ENCODE measurements around the gene MED22. TPM values are rescaled to one million over a fixed set of nuclear protein-coding genes. Genes with fewer than 3 reads are reported as not detected.
"Not testable (repeated sequence)": the region's sequence is repeated elsewhere in the genome, so short reads cannot be mapped to it uniquely, and the experiment has no call there.

MED22 gene
- total RNA-seq, 1 donor from 2014 or later = 27.0 TPM

DNA sequence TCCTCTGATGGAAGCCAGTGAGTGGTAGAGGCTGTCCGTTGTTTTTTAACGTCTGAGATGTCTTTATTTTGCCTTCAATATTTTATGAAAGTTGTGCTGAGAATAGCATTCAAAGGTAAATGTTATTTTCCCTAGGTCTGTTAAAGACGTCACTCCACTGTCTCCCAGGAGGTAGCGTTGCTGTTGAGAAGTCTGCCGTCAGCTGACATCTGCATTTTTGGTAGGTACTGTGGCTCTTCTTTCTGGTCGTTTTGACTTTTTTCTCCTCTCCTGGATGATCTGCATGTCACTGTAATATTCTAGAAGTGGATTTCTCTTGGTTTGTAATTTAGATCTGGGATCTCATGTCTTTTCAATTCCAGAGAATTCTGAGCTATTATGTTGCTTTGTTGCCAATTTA is 38.3 kb downstream of the MED22 start:
- intact Hi-C loops (cut with micrococcal nuclease) = no loop called here

DNA sequence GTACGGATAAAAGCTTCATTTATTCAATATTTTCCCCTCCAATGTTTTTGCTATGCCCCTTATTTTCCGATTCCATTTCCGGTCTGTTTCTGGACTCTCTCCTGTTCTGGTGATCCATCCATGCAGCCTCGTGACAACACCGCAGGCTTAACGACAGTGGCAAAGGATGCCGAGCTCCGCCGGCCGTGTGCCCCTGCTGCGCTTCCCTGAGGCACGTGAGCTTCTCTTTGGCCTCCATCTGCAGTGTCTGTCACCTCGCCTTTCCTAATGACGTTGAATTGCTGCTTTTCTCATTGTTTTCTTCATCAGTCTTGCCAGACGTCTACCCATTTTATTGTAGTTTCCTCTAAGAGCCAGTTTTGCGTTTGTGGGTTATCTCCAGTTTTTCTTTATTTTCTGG is 40.6 kb downstream of the MED22 start:
- intact Hi-C loops (cut with micrococcal nuclease) = no loop called here

DNA sequence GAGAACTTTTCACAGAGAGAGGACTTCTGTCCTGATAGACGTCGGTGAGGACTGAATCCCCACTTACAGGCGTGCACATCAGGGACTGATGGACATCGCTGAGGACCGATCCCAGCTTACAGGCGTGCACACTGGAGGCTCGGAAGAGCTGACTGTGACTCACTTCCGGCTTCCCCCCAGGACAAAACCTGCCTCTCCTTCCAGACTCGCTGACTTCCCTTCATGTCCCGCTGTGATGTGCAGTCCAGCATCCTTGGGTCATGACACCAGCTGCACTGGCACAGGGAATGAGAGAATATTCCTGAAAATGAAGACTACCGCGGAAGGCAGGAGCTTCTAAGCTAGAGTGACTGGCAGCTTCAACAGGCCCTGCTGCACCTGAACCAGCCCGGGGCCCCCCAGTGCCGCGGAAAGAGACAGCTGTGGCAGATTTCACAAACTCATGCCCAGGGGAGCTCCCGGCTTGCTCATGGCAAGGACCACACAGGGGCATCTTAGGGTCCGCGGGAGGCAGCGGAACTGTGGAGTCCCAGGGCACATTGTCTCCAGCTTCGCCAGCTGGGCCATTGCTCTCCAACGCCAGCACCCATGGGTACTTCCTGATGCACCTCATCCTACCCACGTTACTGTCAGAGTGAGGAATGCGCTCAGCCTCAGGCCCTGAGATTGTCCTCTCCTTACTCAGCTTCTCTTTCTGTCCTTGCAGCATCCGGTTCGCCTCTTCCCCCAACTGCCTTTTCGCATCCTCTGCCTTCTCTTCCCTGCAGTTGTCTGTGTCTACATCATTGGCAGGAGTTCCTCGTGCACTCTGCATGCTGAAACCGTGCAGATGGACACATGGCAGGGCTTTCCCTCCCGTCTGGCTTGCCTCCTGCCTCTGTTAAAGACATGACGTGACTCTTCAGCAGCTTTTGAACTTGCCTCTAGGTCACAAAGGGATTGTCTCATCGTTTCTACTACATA is 41.4 kb downstream of the MED22 start:
- intact Hi-C loops (cut with micrococcal nuclease) = no loop called here

DNA sequence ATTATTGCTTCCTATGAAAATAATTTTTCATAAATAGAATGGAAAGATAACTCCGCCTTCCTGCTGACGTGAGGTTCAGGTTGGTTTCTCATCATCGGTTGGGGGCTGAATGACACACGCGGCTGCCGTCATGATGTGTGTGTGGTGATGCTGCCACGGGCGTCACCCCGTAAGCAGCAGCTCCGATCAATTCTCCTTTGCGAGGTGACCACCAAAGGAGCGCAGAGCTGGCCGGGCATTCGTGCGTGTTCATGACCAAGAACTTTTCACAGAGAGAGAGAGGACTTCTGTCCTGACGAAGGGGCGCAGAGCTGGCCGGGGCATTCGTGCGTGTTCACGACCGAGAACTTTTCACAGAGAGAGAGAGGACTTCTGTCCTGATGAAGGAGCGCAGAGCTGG is 42.2 kb downstream of the MED22 start:
- intact Hi-C loops (cut with micrococcal nuclease) = no loop called here

DNA sequence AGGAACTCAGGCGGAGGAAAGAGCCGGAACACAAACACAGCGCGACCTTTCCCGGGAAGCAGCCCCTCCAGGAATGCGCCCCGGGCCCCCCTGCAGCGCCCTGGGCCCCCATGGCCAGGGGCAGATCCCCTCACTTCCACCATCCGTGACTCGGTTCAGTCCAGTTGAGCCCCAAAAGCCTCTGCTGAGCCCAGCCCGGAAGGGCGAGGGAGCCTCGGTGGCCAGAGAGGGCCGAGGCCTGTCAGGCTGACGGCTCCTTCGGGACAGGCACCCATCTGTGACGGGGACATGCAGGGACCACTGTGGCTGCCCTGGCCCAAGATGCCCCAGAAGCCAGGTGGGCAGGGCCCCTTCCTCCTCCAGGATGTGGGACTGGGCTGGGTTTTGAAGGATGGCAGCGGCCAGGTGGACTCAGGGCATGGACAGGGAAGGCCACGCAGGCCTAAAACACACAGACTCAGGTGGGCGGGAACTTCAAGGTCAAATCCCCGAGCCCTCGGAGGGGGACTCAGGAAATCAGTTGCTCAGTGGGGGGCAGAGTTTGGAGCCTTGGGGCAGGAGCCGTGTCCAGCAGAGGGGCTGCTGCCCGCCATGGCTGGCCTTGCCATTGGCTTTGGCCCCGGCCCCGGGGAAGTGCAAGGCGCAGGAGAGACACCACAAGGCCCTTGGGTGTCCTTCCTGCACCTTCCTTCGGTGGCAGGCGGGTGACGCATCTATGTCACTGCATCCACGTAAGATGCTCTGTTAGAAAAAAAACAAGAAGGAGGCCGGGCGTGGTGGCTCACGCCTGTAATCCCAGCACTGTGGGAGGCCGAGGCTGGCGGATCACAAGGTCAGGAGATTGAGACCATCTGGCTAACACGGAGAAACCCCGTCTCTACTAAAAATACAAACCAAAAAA is 43.2 kb downstream of the MED22 start:
- intact Hi-C loops (cut with micrococcal nuclease) = no loop called here

DNA sequence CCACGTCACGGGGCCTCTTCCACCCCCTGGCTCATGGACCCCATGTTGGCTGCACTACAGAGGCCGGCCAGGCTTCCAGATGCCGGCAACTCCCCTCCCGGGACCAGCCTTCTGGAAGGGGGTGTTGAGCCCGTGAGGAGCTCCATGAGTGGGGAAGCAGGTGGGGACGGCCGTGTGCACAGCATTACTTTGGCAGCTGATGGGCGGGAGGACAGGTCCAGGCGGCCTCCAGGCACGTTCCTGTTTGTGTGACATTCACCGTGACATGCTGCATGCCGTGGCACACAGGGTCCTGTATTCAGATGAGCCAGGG is 43.8 kb downstream of the MED22 start:
- intact Hi-C loops (cut with micrococcal nuclease) = no loop called here

DNA sequence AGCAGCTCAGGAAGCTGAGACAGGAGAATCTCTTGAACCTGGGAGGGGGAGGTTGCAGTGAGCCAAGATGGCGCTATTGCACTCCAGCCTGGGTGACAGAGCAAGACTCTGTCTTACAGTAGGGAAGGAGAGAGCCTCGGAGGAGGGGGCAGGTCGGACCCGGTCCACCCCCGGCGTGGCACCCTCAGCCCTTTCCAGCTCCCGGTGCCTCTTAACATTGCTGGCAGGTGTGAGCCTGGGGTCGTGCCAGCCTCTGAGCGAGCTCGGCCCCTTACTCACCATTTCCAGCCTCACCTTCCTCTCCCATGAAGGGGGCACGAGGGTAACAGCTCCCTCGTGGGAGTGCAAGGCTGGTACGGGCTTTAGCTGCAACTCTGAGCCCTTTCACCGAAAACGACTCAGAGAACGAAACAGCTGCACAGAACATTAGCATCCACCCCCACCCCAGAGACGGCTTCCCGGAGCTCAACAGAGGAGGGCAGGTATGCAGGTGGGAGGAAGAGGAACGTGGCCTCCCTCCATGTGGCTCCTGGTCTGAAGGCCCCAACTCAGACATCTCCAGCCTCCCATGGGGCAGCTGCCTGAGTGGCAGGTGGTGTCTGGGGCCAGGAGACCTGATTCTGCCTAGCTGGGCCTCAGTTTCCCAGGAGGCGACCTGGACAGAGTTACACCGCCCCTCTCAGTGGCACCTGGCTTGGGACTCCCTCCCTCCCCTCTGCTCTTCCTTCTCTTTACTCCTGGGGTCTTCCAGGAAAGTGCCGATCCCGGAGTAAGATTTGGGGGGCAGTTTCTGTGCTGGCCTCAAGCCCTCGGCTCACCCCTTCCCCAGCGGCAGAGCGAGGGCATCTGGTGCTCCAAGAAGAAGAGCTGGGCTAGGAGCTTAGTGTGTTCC is 44.4 kb downstream of the MED22 start:
- intact Hi-C loops (cut with micrococcal nuclease) = no loop called here

DNA sequence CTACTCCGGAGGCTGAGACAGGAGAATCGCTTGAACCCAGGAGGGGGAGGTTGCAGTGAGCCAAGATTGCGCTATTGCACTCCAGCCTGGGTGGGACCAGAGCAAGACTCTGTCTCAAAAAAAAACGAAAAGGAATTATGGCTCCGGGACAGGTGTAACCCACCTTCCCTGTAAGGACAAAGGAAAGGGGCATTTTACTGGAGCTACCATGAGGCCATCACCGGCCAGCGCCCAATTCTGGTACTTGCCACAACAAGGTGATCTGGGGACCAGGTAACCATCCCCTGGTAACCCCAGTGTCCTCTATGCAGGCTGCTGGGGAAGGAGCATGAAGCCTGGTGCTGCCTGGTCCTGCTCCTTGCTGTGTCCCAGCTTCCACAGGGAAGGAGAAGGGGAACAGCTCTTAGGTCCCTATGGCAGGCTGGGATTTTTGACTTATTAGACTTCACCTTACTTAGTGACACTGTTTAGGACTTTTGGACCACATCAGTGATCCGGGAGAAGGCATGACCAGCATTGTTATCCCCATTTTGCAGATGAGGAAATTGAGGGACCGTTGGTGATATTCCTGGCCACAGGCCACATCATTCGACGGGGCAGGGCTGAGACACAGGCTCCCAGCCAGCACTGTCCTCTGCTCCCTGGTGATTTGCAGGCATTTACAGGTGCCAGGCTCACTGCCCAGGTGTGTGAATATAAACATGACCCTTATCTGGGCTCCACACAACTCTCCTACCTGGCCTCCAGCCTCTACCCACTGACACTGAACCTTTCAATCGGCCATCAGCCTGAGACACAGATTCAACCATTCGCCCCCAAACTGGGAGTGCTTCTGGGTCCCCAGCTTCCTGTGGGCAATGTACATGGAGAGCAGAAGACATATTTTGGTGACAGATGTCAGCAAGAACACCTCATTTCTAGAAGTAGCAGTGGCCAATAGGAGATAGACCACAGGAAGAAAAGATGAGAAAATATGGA is 46.4 kb downstream of the MED22 start:
- intact Hi-C loops (cut with micrococcal nuclease) = no loop called here

DNA sequence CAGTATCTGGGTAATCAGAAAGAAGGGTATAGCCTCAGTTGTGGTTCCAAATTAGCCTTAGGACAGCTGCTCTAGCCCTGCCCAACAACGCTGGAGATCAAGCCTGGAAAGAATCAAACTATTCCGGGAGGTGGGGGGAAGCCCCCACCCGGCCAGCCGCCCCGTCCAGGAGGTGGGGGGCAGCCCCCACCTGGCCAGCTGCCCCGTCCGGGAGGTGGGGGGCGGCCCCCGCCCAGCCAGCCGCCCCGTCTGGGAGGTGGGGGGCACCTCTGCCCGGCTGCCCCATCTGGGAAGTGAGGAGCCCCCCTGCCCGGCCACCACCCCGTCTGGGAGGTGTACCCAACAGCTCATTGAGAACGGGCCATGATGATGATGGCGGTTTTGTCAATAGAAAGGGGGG is 47.9 kb downstream of the MED22 start:
- intact Hi-C loops (cut with micrococcal nuclease) = not testable (repeated sequence)

DNA sequence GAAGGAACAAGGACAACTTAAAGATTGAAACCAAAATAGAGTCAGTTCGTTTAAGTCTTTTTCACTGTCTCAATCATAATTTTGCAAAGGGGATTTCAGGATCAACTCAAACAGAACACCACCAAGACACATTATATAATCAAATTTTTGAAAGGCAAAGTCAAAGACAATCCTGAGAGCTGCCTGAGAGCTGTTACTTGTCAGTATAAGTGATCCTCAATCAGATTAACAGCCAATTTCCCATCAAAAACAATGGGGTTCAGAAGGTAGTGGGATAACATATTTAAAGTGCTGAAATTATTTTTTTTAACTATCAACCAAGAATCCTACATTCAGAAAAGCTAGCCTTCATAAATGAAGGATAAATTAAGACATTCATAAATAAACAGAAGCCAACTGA is 53.7 kb downstream of the MED22 start:
- intact Hi-C loops (cut with micrococcal nuclease) = no loop called here

DNA sequence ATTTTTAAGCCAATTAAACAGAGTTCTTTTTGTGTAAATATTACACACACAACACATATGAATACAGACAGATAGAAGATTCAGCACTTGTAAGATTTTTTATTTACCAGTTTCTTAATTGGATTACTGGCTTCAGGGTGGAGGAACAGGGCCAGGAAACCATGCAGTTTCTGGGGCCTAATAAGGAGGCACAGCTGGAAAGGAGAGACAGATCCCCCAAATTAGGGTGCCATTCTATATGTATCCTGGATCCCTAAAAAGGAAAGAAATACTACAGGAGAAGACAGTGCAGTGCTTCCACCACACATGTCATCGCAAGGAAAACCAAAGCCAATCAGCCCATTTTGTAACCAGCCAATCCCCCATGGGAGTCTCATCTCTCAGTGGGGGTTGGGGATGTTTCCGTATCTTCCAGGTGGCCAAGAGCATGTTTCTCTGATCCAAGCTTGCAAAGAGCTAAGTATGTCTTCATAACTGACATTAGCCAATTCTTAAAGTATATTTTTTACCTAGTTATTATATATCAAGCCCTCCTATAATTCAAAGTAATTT is 57.1 kb downstream of the MED22 start:
- intact Hi-C loops (cut with micrococcal nuclease) = no loop called here

Other genes with a start within 250 kb of the MED22 start
- gene RALGDS, start 226.9 kb downstream of the MED22 start, total RNA-seq = 65.7 and 70.0 TPM in 2 replicates
- 5.7 and 6.7 TPM in 2 replicates for gene GBGT1, start 184.2 kb downstream of the MED22 start, total RNA-seq
- gene OBP2B, start 138.9 kb downstream of the MED22 start, total RNA-seq = not detected in 2 replicates
- 2.0 and 3.2 TPM in 2 replicates for gene ABO, start 72.9 kb downstream of the MED22 start, total RNA-seq
- gene SURF6, start 11.9 kb downstream of the MED22 start, total RNA-seq = 17.9 and 19.0 TPM in 2 replicates
- 2,139 and 2,222 TPM in 2 replicates for gene RPL7A, start 87 bp upstream of the MED22 start, total RNA-seq
- gene SURF1, start 8.4 kb upstream of the MED22 start, total RNA-seq = 40.3 and 40.9 TPM in 2 replicates
- 14.5 and 16.0 TPM in 2 replicates for gene SURF2, start 8.4 kb upstream of the MED22 start, total RNA-seq
- gene SURF4, start 27.9 kb upstream of the MED22 start, total RNA-seq = 203 and 205 TPM in 2 replicates
- gene STKLD1, start 28.2 kb upstream of the MED22 start, total RNA-seq = 0.59 and 1.1 TPM in 2 replicates
- 25.6 and 26.1 TPM in 2 replicates for gene REXO4, start 69.9 kb upstream of the MED22 start, total RNA-seq
- 2.3 TPM in 2 replicates for gene ADAMTS13, start 74.2 kb upstream of the MED22 start, total RNA-seq
- 0.75 and 0.82 TPM in 2 replicates for gene CACFD1, start 111.8 kb upstream of the MED22 start, total RNA-seq
- gene SLC2A6, start 131.0 kb upstream of the MED22 start, total RNA-seq = 2.6 and 2.7 TPM in 2 replicates
- not detected in 2 replicates for gene MYMK, start 176.8 kb upstream of the MED22 start, total RNA-seq
- gene ADAMTSL2, start 186.6 kb upstream of the MED22 start, total RNA-seq = not detected in 2 replicates

Data from T-helper 2 cell treated with Interferon-gamma antibody and Interleukin-4, amounts not matched to agents 100 ng/mL and 5 ng/mL, for 36 hours (primary cell).